Gastroesophageal sphincter (tissue), 4 donors: ENCODE data around the gene C6orf58. TPM values are rescaled to one million over a fixed set of nuclear protein-coding genes. Genes with fewer than 3 reads are reported as not detected.

Experiments
- ATAC-seq: fragments of 150-250 bp; one replicate; pipeline ENCODE4 v1.9.1; 2016; ENCODE audit warnings: mild to moderate bottlenecking, moderate library complexity
- H3K27ac ChIP-seq, 4 donors: fragments of 200-600 bp; sonication (generic) in 3 of 4; 1 replicate in 3 of 4; 2 replicates in 1 of 4; pipeline ENCODE4 v1.5.1; 2016 to 2019
- H3K27me3 ChIP-seq: fragments of 200-600 bp; sonication (generic); one replicate; pipeline ENCODE4 v1.5.1; 2019
- H3K36me3 ChIP-seq, 2 donors: fragments of 200-600 bp; sonication (generic); one replicate each; pipeline ENCODE4 v1.5.1; 2019; ENCODE audit warnings: control low read depth in 1 of 2
- H3K4me1 ChIP-seq, 3 donors: fragments of 200-600 bp; sonication (generic); 1 replicate in 2 of 3; 2 replicates in 1 of 3; pipeline ENCODE4 v1.5.1; 2016 to 2019; ENCODE audit warnings: control low read depth in 2 of 3
- H3K4me3 ChIP-seq, 2 donors: fragments of 200-600 bp; sonication (generic); one replicate each; pipeline ENCODE4 v1.5.1; 2019; ENCODE audit warnings: mild to moderate bottlenecking in 1 of 2, moderate library complexity in 1 of 2
- H3K9me3 ChIP-seq, 3 donors: fragments of 200-600 bp; sonication (generic); one replicate each; pipeline ENCODE4 v1.5.1; 2017 to 2019; ENCODE audit warnings: control low read depth in 2 of 3
- EP300 ChIP-seq: sonication (generic); formaldehyde crosslinking; IDR thresholded peaks from one replicate; pipeline ENCODE4 v1.6.1; 2017; ENCODE audit warnings: antibody characterized with exemption, mild to moderate bottlenecking
- POLR2A ChIP-seq, 2 donors: fragments of 450-650 bp; IDR thresholded peaks; one replicate each; pipeline ENCODE4 v1.6.1; 2017; ENCODE audit warnings: antibody characterized with exemption in 2 of 2, mild to moderate bottlenecking in 2 of 2, moderate library complexity in 1 of 2
- POLR2AphosphoS5 ChIP-seq: sonication (generic); formaldehyde crosslinking; IDR thresholded peaks from one replicate; pipeline ENCODE4 v1.6.1; 2017; ENCODE audit warnings: antibody characterized with exemption
- WGBS, 2 donors: methylation state at CpG; one replicate each; pipeline ENCODE4 v1.1.5; 2018; ENCODE audit warnings: low coverage in 1 of 2; 5-methylcytosine and 5-hydroxymethylcytosine counted together
- total RNA-seq, 4 donors: library from RNA; depleted of rRNA; stranded (reverse); fragments of >200 nt; gene quantifications; one replicate each; pipeline ENCODE4 v1.1.0, GENCODE V29; 2016
- TF ChIP-seq, protein P1 (sequence below), 4 experiments: fragments of 200-600 bp in 2 of 4; fragments of 450-650 bp in 2 of 4; sonication (generic) in 1 of 4; IDR thresholded peaks; one replicate each; pipeline ENCODE4 v1.5.1; 2017 to 2019; ENCODE audit warnings: antibody characterized with exemption in 4 of 4, mild to moderate bottlenecking in 2 of 4, moderate library complexity in 2 of 4

Gene C6orf58
- total RNA-seq, 4 donors from 2014 or later, result not detected

DNA sequence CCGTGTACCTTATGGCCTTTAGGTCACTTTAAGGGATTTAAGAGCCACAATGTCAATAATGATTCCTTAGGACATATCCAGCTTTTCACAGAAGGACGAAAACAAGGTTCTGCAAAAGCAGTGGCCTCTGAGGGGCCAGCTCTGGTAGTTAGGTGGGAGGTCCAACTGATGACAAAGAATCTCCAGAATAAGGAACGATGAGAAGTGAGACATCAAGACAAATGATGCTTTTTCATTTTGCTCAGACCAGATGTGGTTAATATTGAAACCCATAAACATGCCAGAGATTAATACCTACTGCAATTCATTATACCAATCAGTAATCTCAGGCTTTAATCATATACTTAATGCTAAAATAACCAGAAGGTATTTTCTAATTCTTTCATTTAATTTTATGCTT lies 1.9 kb downstream of the C6orf58 start:
- no peak for ATAC-seq
- Histone ChIP-seq H3K4me1 (no peaks in the 10 kb centered on the region), H3K27me3 (no peaks in the 10 kb centered on the region), H3K9me3 (no peaks in the 10 kb centered on the region), H3K4me3 (no peak overlapping the region), H3K27ac (no peak overlapping the region), H3K36me3 (no peaks in the 10 kb centered on the region)
- no peak for TF ChIP-seq POLR2AphosphoS5
- TF ChIP-seq EP300, result no peak
- no peak for TF ChIP-seq POLR2A (IDR thresholded peaks at IDR 0.05)
- TF ChIP-seq, protein P1, sequence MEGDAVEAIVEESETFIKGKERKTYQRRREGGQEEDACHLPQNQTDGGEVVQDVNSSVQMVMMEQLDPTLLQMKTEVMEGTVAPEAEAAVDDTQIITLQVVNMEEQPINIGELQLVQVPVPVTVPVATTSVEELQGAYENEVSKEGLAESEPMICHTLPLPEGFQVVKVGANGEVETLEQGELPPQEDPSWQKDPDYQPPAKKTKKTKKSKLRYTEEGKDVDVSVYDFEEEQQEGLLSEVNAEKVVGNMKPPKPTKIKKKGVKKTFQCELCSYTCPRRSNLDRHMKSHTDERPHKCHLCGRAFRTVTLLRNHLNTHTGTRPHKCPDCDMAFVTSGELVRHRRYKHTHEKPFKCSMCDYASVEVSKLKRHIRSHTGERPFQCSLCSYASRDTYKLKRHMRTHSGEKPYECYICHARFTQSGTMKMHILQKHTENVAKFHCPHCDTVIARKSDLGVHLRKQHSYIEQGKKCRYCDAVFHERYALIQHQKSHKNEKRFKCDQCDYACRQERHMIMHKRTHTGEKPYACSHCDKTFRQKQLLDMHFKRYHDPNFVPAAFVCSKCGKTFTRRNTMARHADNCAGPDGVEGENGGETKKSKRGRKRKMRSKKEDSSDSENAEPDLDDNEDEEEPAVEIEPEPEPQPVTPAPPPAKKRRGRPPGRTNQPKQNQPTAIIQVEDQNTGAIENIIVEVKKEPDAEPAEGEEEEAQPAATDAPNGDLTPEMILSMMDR (IDR thresholded peaks at IDR 0.05), result no peak
- 48 to 51% methylated on average over 3 of the region's 3 CpGs for WGBS, 2 donors

DNA sequence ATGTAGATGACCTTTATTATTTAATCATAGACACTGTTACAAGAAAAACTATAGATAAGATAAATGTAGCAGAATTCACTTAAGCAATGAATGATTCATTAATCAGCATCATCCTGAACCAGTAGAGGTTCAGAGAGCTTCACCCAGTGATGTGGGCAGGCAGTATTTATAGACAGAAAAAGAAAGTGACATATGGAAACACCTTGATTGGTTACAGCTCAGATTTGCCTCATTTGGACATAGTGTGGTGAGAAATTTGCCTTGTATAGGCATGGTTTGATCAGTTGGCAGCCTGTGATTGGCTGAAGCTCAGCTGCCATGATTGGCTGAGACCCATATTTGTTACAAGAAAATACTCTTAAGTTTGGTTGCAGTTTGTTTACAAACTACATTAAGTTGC lies 4.6 kb downstream of the C6orf58 start:
- H3K36me3 ChIP-seq, result no peaks in the 10 kb centered on the region
- H3K27ac ChIP-seq, result no peak overlapping the region
- TF ChIP-seq, protein P1 (IDR thresholded peaks at IDR 0.05), result no peak
- TF ChIP-seq POLR2AphosphoS5 (no peak), EP300 (no peak), POLR2A (IDR thresholded peaks at IDR 0.05) (no peak)

DNA sequence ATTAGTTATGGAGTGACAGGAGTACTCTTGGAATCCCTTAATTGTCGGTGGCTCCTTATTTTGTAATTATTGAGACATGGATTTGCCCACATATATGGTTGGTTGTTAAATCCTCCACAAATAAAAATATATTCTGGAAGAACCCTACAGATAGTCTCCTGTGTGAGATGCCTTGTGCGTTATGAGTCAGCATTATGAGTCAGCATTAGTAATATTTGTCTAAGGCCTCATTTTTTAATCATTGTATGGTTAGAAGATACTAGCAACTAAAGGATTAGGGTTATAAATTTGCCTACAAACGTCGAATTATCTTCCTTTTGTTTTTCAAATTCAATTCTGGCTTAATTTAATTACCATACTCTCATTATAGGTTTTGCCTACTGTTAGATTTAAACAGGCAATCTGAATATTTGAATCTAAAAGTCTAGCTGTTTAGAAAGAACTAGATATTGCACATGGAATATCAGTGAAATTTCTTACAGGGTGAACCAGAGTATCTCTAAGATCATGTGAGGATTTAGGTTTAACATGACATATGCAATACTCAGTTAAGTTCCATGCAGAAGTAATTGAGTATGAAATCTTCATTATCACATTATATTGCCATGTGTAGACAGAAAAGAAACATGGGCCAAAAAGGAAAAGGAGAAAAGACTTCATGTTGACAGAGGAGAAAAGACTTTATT lies 5.9 kb downstream of the C6orf58 start:
- TF ChIP-seq, protein P1 (IDR thresholded peaks at IDR 0.05), result no peak
- TF ChIP-seq POLR2AphosphoS5, result no peak
- no peak for TF ChIP-seq EP300
- TF ChIP-seq POLR2A (IDR thresholded peaks at IDR 0.05), result no peak
- no peak overlapping the region for H3K27ac ChIP-seq
- WGBS, 2 donors, result 82 to 91% methylated on average over 4 of the region's 4 CpGs

More for the DNA sequence above, 4.6 kb downstream of the C6orf58 start:
- Histone ChIP-seq H3K4me1 (no peaks in the 10 kb centered on the region), H3K27me3 (no peaks in the 10 kb centered on the region), H3K9me3 (no peaks in the 10 kb centered on the region), H3K4me3 (no peak overlapping the region)
- no peak for ATAC-seq

DNA sequence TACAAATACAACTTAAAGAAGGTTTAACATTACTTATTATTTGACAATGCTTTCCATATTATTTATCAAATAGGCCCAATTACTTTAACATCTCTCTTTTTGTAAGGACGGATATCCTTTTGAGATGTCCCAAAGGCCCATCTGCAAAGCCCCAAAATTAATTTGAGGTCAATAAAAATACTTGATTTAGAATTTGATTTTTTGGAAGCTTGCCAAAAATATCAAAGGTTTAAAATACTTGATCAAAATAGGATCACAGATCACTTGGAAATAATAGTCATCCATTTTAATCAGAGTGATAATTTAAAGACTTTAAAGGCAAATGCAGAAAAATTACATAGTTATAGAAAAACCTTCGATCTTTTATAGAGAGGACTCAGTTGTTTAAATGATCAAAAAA lies 8.1 kb downstream of the C6orf58 start:
- Histone ChIP-seq H3K4me3 (no peak overlapping the region), H3K27me3 (no peaks in the 10 kb centered on the region), H3K9me3 (no peaks in the 10 kb centered on the region), H3K4me1 (no peaks in the 10 kb centered on the region), H3K27ac (no peak overlapping the region), H3K36me3 (no peaks in the 10 kb centered on the region)
- 86 to 92% methylated on average over 2 of the region's 2 CpGs for WGBS, 2 donors
- TF ChIP-seq POLR2A (IDR thresholded peaks at IDR 0.05), result no peak
- TF ChIP-seq, protein P1 (IDR thresholded peaks at IDR 0.05), result no peak
- no peak for TF ChIP-seq EP300
- TF ChIP-seq POLR2AphosphoS5, result no peak
- ATAC-seq, result no peak

More for the DNA sequence above, 5.9 kb downstream of the C6orf58 start:
- H3K27me3 ChIP-seq, result no peaks in the 10 kb centered on the region
- no peak for ATAC-seq
- no peaks in the 10 kb centered on the region for H3K4me1 ChIP-seq
- H3K9me3 ChIP-seq, result no peaks in the 10 kb centered on the region
- H3K36me3 ChIP-seq, result no peaks in the 10 kb centered on the region
- no peak overlapping the region for H3K4me3 ChIP-seq

DNA sequence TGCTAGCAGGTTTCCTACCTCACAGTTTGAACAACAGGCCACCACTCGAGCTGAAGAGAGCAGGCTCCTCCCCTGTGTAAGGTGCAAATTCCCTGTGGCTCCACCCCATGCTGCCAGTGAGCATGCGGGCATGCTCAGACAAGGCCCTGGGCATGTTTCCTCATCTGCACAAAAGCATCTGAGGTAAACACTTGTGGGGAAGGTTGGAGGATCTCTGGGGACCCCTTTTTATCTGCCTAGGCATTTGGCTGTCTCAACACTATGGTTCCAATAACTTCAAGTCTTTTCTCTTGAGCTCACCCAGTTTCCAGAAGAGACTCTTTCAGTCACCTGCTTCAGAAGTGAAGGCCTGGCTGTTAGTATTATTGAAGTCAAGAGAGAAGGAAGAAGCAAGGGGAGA lies 9.4 kb downstream of the C6orf58 start:
- Histone ChIP-seq H3K9me3 (no peaks in the 10 kb centered on the region), H3K4me1 (no peaks in the 10 kb centered on the region), H3K27me3 (no peaks in the 10 kb centered on the region), H3K36me3 (no peaks in the 10 kb centered on the region), H3K27ac (no peak overlapping the region), H3K4me3 (no peak overlapping the region)
- TF ChIP-seq POLR2AphosphoS5 (no peak), POLR2A (IDR thresholded peaks at IDR 0.05) (no peak)
- no peak for ATAC-seq
- 20 to 44% methylated on average over 1 to 2 of the region's 2 CpGs for WGBS, 2 donors
